Measurements from ENCODE around the gene ITPR1.

DNA sequence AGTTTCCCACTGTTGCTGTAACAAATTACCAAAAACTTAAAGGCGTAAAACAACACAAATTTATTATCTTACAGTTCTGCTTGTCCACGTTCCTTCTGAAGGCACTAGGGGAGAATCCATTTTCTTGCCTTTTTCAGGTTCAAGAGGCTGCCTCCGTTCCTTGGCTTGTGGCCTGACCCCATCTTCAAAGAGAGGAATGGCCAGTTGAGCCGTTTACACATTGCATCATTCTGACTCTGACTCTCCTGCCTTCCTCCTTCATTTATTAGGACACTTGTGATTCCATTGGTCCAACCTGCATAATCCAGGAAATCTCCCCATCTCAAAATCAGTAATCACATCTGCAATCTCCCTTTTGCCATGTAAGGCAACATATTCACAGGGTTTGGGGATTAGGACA lies 363.4 kb downstream of the ITPR1 start:
- TF ChIP-seq, protein P1, sequence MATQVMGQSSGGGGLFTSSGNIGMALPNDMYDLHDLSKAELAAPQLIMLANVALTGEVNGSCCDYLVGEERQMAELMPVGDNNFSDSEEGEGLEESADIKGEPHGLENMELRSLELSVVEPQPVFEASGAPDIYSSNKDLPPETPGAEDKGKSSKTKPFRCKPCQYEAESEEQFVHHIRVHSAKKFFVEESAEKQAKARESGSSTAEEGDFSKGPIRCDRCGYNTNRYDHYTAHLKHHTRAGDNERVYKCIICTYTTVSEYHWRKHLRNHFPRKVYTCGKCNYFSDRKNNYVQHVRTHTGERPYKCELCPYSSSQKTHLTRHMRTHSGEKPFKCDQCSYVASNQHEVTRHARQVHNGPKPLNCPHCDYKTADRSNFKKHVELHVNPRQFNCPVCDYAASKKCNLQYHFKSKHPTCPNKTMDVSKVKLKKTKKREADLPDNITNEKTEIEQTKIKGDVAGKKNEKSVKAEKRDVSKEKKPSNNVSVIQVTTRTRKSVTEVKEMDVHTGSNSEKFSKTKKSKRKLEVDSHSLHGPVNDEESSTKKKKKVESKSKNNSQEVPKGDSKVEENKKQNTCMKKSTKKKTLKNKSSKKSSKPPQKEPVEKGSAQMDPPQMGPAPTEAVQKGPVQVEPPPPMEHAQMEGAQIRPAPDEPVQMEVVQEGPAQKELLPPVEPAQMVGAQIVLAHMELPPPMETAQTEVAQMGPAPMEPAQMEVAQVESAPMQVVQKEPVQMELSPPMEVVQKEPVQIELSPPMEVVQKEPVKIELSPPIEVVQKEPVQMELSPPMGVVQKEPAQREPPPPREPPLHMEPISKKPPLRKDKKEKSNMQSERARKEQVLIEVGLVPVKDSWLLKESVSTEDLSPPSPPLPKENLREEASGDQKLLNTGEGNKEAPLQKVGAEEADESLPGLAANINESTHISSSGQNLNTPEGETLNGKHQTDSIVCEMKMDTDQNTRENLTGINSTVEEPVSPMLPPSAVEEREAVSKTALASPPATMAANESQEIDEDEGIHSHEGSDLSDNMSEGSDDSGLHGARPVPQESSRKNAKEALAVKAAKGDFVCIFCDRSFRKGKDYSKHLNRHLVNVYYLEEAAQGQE (IDR thresholded peaks at IDR 0.05; ENCODE audit: insufficient replicate concordance, low read depth) = no peak
- TF ChIP-seq, protein P2, sequence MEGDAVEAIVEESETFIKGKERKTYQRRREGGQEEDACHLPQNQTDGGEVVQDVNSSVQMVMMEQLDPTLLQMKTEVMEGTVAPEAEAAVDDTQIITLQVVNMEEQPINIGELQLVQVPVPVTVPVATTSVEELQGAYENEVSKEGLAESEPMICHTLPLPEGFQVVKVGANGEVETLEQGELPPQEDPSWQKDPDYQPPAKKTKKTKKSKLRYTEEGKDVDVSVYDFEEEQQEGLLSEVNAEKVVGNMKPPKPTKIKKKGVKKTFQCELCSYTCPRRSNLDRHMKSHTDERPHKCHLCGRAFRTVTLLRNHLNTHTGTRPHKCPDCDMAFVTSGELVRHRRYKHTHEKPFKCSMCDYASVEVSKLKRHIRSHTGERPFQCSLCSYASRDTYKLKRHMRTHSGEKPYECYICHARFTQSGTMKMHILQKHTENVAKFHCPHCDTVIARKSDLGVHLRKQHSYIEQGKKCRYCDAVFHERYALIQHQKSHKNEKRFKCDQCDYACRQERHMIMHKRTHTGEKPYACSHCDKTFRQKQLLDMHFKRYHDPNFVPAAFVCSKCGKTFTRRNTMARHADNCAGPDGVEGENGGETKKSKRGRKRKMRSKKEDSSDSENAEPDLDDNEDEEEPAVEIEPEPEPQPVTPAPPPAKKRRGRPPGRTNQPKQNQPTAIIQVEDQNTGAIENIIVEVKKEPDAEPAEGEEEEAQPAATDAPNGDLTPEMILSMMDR (IDR thresholded peaks at IDR 0.05; ENCODE audit: insufficient read depth, low read length) = no peak
- TF ChIP-seq POLR2AphosphoS5 (IDR thresholded peaks at IDR 0.05; ENCODE audit: low read depth) = no peak

Measured in HL-60 (cell line).